GM18498 (cell line): ENCODE results near the gene GMIP.
"Not testable (repeated sequence)": the region's sequence is repeated elsewhere in the genome, so short reads cannot be mapped to it uniquely, and the experiment has no call there.

Experiments used
- ATAC-seq: cut with Tn5 transposase; IDR thresholded peaks from one replicate; pipeline ENCODE4 v1.9.1; 2021; ENCODE audit warnings: mild to moderate bottlenecking, moderate library complexity; ENCODE audit not compliant: unreplicated experiment

GMIP gene

GRCh38 chr19:19643158-19644053 lies at the start of gene GMIP:
Gene GMIP, minus strand, starts transcription at chr19:19643657. Its CDS starts 128 bp downstream, at chr19:19643529.
- peak; percentile 70 for ATAC-seq

GRCh38 chr19:19691683-19692082 lies 48.2 kb upstream of the GMIP start:
- no peak for ATAC-seq

- not testable (repeated sequence) for ATAC-seq
These were observed 45.6 kb upstream of the GMIP start for GRCh38 chr19:19689023-19689422.

- no peak for ATAC-seq
These were observed 43.6 kb upstream of the GMIP start for GRCh38 chr19:19687090-19687489.

GRCh38 chr19:19686580-19686979 lies 43.1 kb upstream of the GMIP start:
- ATAC-seq = no peak

- ATAC-seq = not testable (repeated sequence)
These were observed 42.7 kb upstream of the GMIP start for GRCh38 chr19:19686119-19686518.

GRCh38 chr19:19679176-19680073 lies 36.0 kb upstream of the GMIP start:
- ATAC-seq = no peak

GRCh38 chr19:19677579-19677978 lies 34.1 kb upstream of the GMIP start:
- ATAC-seq = no peak

GRCh38 chr19:19674315-19674714 lies 30.9 kb upstream of the GMIP start:
- no peak for ATAC-seq

- ATAC-seq = no peak
These were observed 29.4 kb upstream of the GMIP start for GRCh38 chr19:19672816-19673215.

- no peak for ATAC-seq
These were observed 26.7 kb upstream of the GMIP start for GRCh38 chr19:19670070-19670551.

GRCh38 chr19:19668230-19669012 lies 25.0 kb upstream of the GMIP start, which contains the start of gene ZNF101:
Gene ZNF101, plus strand, starts transcription at chr19:19668839. Its CDS starts 125 bp downstream, at chr19:19668964.
- peak; percentile 70 for ATAC-seq

- not testable (repeated sequence) for ATAC-seq
These were observed 22.0 kb upstream of the GMIP start for GRCh38 chr19:19665420-19665948.

- peak; percentile 71 for ATAC-seq
These were observed 20.0 kb upstream of the GMIP start, which contains the start of gene ATP13A1 for GRCh38 chr19:19663256-19664120. Gene ATP13A1, minus strand, starts transcription at chr19:19663676. Its CDS starts 10 bp downstream, at chr19:19663666.

GRCh38 chr19:19662871-19663255 lies 19.4 kb upstream of the GMIP start:
- no peak for ATAC-seq

- ATAC-seq = no peak
These were observed 18.9 kb upstream of the GMIP start for GRCh38 chr19:19662344-19662743.

- ATAC-seq = peak; percentile 39
These were observed 18.3 kb upstream of the GMIP start for GRCh38 chr19:19661675-19662251.

- ATAC-seq = no peak
These were observed 17.8 kb upstream of the GMIP start for GRCh38 chr19:19661141-19661674.
